B cell (primary cell): Measurements from ENCODE around the gene POLR2F.

ENCODE experiments used
- CTCF ChIP-seq: fragments of 200-600 bp; IDR thresholded peaks from one replicate; pipeline ENCODE4 v1.8.0; 2022; ENCODE audit warnings: antibody characterized with exemption, mild to moderate bottlenecking
- EZH2 ChIP-seq: IDR thresholded peaks from 2 replicates; pipeline ENCODE4 v1.6.1; 2012; ENCODE audit warnings: borderline replicate concordance, low read depth, mild to moderate bottlenecking, moderate library complexity, low read length; ENCODE audit not compliant: insufficient read depth, poor library complexity, severe bottlenecking

GRCh38 chr22:37916311-37916710 lies 37.2 kb upstream of the POLR2F start:
- TF ChIP-seq CTCF = no peak
- TF ChIP-seq EZH2 = no peak
